Common myeloid progenitor, CD34-positive (primary cell): Measurements from ENCODE around the gene ANKK1.

Experiments used
- CTCF ChIA-PET: fragments of 350-600 bp; sonication (Branson Sonifier 250); formaldehyde crosslinking; loops from one replicate; lab custom pipeline; 2021; ENCODE audit warnings: antibody characterized with exemption; lab: Charles Lee
- POLR2A ChIA-PET: fragments of 350-600 bp; sonication (Branson Sonifier 250); formaldehyde crosslinking; loops from one replicate; lab custom pipeline; 2021; ENCODE audit warnings: antibody characterized with exemption; lab: Charles Lee
- DNase-seq, 3 donors: peaks; one replicate each; pipeline versions ENCODE4 v3.0.0 to v3.0.0-alpha.2; 2013
- H3K27ac ChIP-seq, 2 experiments: 1 replicate in 1 of 2; 2 replicates in 1 of 2; pipeline ENCODE4 v1.7.0; 2013; ENCODE audit warnings: inconsistent platforms in 2 of 2, low read length in 2 of 2, mild to moderate bottlenecking in 2 of 2, low read depth in 1 of 2, moderate library complexity in 1 of 2; ENCODE audit not compliant: severe bottlenecking in 2 of 2, insufficient read depth in 1 of 2, poor library complexity in 1 of 2
- H3K27me3 ChIP-seq, 5 experiments: replicated peaks in 2 of 5; 1 replicate in 3 of 5; 2 replicates in 2 of 5; pipeline versions ENCODE4 v1.6.1 to v1.7.0; 2013; ENCODE audit warnings: low read length in 4 of 5, mild to moderate bottlenecking in 2 of 5, moderate library complexity in 2 of 5, inconsistent platforms in 1 of 5; ENCODE audit not compliant: insufficient read depth in 5 of 5, control insufficient read depth in 4 of 5
- H3K36me3 ChIP-seq, 4 experiments: 1 replicate in 2 of 4; 2 replicates in 2 of 4; pipeline versions ENCODE4 v1.6.1 to v1.7.0; 2013; ENCODE audit warnings: low read length in 3 of 4, control low read depth in 1 of 4, mild to moderate bottlenecking in 1 of 4; ENCODE audit not compliant: control insufficient read depth in 4 of 4, insufficient read depth in 4 of 4
- H3K4me1 ChIP-seq, 4 experiments: 1 replicate in 3 of 4; 2 replicates in 1 of 4; pipeline versions ENCODE4 v1.6.1 to v1.7.1; 2013; ENCODE audit warnings: low read length in 3 of 4, mild to moderate bottlenecking in 3 of 4, control low read depth in 1 of 4, inconsistent platforms in 1 of 4, moderate library complexity in 1 of 4; ENCODE audit not compliant: control insufficient read depth in 4 of 4, insufficient read depth in 4 of 4; ENCODE audit errors: control extremely low read depth in 1 of 4
- H3K4me3 ChIP-seq, 7 experiments: 1 replicate in 4 of 7; 2 replicates in 3 of 7; pipeline versions ENCODE4 v1.5.1 to v1.7.0; 2013; ENCODE audit warnings: mild to moderate bottlenecking in 7 of 7, low read length in 6 of 7, moderate library complexity in 6 of 7, inconsistent platforms in 2 of 7, low read depth in 2 of 7, control low read depth in 1 of 7; ENCODE audit not compliant: insufficient read depth in 4 of 7, control insufficient read depth in 1 of 7; ENCODE audit errors: extremely low read depth in 1 of 7
- H3K9me3 ChIP-seq, 5 experiments: 1 replicate in 4 of 5; 2 replicates in 1 of 5; pipeline versions ENCODE4 v1.6.1 to v1.7.1; 2013; ENCODE audit warnings: low read length in 4 of 5, mild to moderate bottlenecking in 2 of 5, inconsistent platforms in 1 of 5, low read depth in 1 of 5, moderate library complexity in 1 of 5; ENCODE audit not compliant: control insufficient read depth in 4 of 5, insufficient read depth in 2 of 5; ENCODE audit errors: control extremely low read depth in 1 of 5
- WGBS: methylation state at CpG from one replicate; pipeline ENCODE4 v1.1.5; 2013; ENCODE audit not compliant: insufficient coverage; 5-methylcytosine and 5-hydroxymethylcytosine counted together

ANKK1 gene

GRCh38 chr11:113440816-113441215, 53.2 kb downstream of the ANKK1 start:
- ChIA-PET CTCF (no interaction called here), POLR2A (no interaction called here)
- Histone ChIP-seq H3K4me3 (no peak overlapping the region), H3K27ac (no peak overlapping the region), H3K9me3 (peaks cover 0 to 2% (median 0%) of the 10 kb centered on the region in 5 experiments), H3K27me3 (peaks cover 0 to 43% (median 11%) of the 10 kb centered on the region in 5 experiments), H3K36me3 (no peaks in the 10 kb centered on the region), H3K4me1 (no peaks in the 10 kb centered on the region)
- no peak for DNase-seq
- WGBS, result 90% methylated on average over 1 of the region's 2 CpGs

- no peaks in the 10 kb centered on the region for H3K4me1 ChIP-seq
- no peak overlapping the region for H3K27ac ChIP-seq
- peaks cover 0 to 2% (median 0%) of the 10 kb centered on the region in 5 experiments for H3K9me3 ChIP-seq
- no peak for DNase-seq
- ChIA-PET CTCF (no interaction called here), POLR2A (no interaction called here)
- H3K27me3 ChIP-seq, result peaks cover 0 to 49% (median 16%) of the 10 kb centered on the region in 5 experiments
- H3K36me3 ChIP-seq, result no peaks in the 10 kb centered on the region
- 78% methylated on average over 6 of the region's 7 CpGs for WGBS
- no peak overlapping the region for H3K4me3 ChIP-seq
Observed at GRCh38 chr11:113444502-113445123, 57.0 kb downstream of the ANKK1 start.

GRCh38 chr11:113446112-113446511, 58.5 kb downstream of the ANKK1 start:
- Histone ChIP-seq H3K27me3 (peaks cover 0 to 43% (median 16%) of the 10 kb centered on the region in 5 experiments), H3K4me3 (no peak overlapping the region), H3K4me1 (no peaks in the 10 kb centered on the region), H3K27ac (no peak overlapping the region), H3K9me3 (peaks cover 0 to 2% (median 0%) of the 10 kb centered on the region in 5 experiments), H3K36me3 (no peaks in the 10 kb centered on the region)
- POLR2A ChIA-PET, result no interaction called here
- WGBS, result 97% methylated on average over 6 of the region's 6 CpGs
- DNase-seq, result no peak
- CTCF ChIA-PET, result no interaction called here

DNA sequence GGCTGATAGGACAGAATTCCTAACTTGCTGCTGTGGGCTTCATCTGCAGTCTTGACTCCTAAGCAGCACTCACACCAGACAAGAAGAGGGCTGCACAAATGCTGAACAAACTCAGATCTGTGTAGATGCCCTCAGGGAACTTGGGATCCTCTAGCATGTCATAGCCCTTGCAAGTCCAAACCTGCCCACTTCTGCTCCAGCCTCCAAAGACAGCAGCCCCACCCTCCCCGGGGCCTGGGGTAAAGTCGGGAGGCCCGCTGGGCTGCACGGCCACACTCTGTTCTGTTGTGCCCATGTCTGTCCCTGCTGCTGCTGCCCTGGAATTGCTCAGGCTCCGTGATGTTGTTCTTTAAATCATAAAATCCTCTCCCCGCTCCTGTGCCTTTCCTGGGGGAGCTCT, 59.4 kb downstream of the ANKK1 start:
- DNase-seq, result no peak
- Histone ChIP-seq H3K27ac (no peak overlapping the region), H3K9me3 (peaks cover 0 to 2% (median 0%) of the 10 kb centered on the region in 5 experiments), H3K36me3 (no peaks in the 10 kb centered on the region), H3K27me3 (peaks cover 0 to 40% (median 15%) of the 10 kb centered on the region in 5 experiments), H3K4me1 (no peaks in the 10 kb centered on the region), H3K4me3 (no peak overlapping the region)
- WGBS, result 95% methylated on average over 3 of the region's 6 CpGs
- CTCF ChIA-PET, result no interaction called here
- POLR2A ChIA-PET, result no interaction called here

- ChIA-PET CTCF (no interaction called here), POLR2A (no interaction called here)
- 77% methylated on average over 7 of the region's 8 CpGs for WGBS
- peaks cover 0 to 32% (median 12%) of the 10 kb centered on the region in 5 experiments for H3K27me3 ChIP-seq
- H3K36me3 ChIP-seq, result no peaks in the 10 kb centered on the region
- H3K4me1 ChIP-seq, result no peaks in the 10 kb centered on the region
- no peak for DNase-seq
- H3K27ac ChIP-seq, result no peak overlapping the region
- H3K4me3 ChIP-seq, result no peak overlapping the region
- H3K9me3 ChIP-seq, result no peaks in the 10 kb centered on the region
Observed at GRCh38 chr11:113447621-113448315, 60.2 kb downstream of the ANKK1 start.

DNA sequence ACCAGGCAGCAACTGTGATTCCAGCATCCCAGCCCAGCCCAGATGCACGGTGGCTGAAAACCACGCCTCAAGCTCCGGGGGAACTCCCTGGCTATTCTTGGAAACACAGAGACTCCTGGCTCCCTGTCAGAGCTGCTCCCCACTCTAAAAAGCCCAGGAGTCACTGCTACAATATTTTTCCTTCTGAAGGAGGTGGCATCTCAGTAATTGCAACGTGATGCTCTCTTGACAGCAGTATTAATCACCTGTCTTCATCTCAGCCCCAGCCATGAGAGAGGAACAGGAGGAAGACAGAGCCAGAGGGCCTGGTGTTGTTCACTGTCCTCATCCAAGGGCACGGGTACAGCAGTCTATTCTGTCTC, 60.7 kb downstream of the ANKK1 start:
- CTCF ChIA-PET, result no interaction called here
- Histone ChIP-seq H3K27ac (no peak overlapping the region), H3K27me3 (peaks cover 0 to 30% (median 10%) of the 10 kb centered on the region in 5 experiments), H3K4me3 (no peak overlapping the region), H3K36me3 (no peaks in the 10 kb centered on the region), H3K9me3 (no peaks in the 10 kb centered on the region), H3K4me1 (no peaks in the 10 kb centered on the region)
- 87% methylated on average over 5 of the region's 5 CpGs for WGBS
- POLR2A ChIA-PET, result no interaction called here
- DNase-seq, result no peak

GRCh38 chr11:113449743-113450142, 62.2 kb downstream of the ANKK1 start:
- 93% methylated on average over 5 of the region's 6 CpGs for WGBS
- H3K27me3 ChIP-seq, result peaks cover 0 to 25% (median 10%) of the 10 kb centered on the region in 5 experiments
- no peak overlapping the region for H3K27ac ChIP-seq
- ChIA-PET POLR2A (no interaction called here), CTCF (no interaction called here)
- no peak for DNase-seq
- no peaks in the 10 kb centered on the region for H3K4me1 ChIP-seq
- H3K36me3 ChIP-seq, result no peaks in the 10 kb centered on the region
- no peak overlapping the region for H3K4me3 ChIP-seq
- H3K9me3 ChIP-seq, result no peaks in the 10 kb centered on the region
